Bronchial epithelial cell (primary cell): Measurements from ENCODE around the gene NSUN2. TPM values are rescaled to one million over a fixed set of nuclear protein-coding genes. Genes with fewer than 3 reads are reported as not detected.

ENCODE experiments used
- DNase-seq: peaks from one replicate; pipeline ENCODE4 v3.0.0-alpha.2; 2010; ENCODE audit warnings: low read depth
- FAIRE-seq: peaks from 2 replicates; lab custom pipeline; 2011; peaks lifted over from hg19 to GRCh38; lab: Jason Lieb, UNC
- H3K27me3 ChIP-seq: 2 replicates; pipeline ENCODE4 v1.5.1; 2011; ENCODE audit warnings: low read length; ENCODE audit not compliant: control insufficient read depth, insufficient read depth
- H3K36me3 ChIP-seq: 2 replicates; pipeline ENCODE4 v1.5.1; 2011; ENCODE audit warnings: low read length; ENCODE audit not compliant: control insufficient read depth, insufficient read depth
- H3K4me3 ChIP-seq: 2 replicates; pipeline ENCODE4 v1.5.1; 2011; ENCODE audit warnings: mild to moderate bottlenecking, low read depth, low read length, control low read depth
- total RNA-seq: library from RNA; depleted of rRNA; stranded (reverse); fragments of >200 nt; gene quantifications from 2 replicates; pipeline ENCODE4 v1.2.1, GENCODE V29; 2014
- TF ChIP-seq, protein P1 (sequence below): IDR thresholded peaks from 2 replicates; pipeline ENCODE4 v1.5.1; 2011; ENCODE audit warnings: mild to moderate bottlenecking, moderate library complexity, low read length, control low read depth, inconsistent platforms; ENCODE audit not compliant: insufficient read depth, severe bottlenecking

Gene NSUN2
- total RNA-seq, 1 donor from 2014 or later, result 78.5 TPM

DNA sequence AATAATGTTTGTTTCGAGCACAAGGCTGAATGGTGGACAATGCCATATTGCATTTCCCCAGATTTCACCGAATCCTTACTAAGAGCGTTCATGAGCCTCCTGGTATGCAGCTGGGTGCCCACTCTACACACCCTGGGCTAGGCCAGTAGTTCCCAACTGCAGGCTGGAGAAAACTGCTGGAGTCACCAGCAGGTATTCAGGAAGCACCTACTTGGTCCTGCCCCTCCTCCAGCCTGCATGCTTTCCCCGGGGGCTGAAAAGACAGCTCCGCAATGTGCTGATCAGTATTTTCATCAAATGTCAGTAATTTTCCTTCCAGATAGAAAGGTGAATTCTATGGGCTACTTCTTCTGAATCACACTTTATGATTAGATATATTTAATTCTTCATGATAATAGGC is 34.8 kb upstream of the NSUN2 start:
- H3K36me3 ChIP-seq, result peaks cover 16% of the 10 kb centered on the region
- TF ChIP-seq, protein P1, sequence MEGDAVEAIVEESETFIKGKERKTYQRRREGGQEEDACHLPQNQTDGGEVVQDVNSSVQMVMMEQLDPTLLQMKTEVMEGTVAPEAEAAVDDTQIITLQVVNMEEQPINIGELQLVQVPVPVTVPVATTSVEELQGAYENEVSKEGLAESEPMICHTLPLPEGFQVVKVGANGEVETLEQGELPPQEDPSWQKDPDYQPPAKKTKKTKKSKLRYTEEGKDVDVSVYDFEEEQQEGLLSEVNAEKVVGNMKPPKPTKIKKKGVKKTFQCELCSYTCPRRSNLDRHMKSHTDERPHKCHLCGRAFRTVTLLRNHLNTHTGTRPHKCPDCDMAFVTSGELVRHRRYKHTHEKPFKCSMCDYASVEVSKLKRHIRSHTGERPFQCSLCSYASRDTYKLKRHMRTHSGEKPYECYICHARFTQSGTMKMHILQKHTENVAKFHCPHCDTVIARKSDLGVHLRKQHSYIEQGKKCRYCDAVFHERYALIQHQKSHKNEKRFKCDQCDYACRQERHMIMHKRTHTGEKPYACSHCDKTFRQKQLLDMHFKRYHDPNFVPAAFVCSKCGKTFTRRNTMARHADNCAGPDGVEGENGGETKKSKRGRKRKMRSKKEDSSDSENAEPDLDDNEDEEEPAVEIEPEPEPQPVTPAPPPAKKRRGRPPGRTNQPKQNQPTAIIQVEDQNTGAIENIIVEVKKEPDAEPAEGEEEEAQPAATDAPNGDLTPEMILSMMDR, result no peak
- H3K4me3 ChIP-seq, result no peak overlapping the region
- DNase-seq (no peak), FAIRE-seq (no peak)
- H3K27me3 ChIP-seq, result no peaks in the 10 kb centered on the region

DNA sequence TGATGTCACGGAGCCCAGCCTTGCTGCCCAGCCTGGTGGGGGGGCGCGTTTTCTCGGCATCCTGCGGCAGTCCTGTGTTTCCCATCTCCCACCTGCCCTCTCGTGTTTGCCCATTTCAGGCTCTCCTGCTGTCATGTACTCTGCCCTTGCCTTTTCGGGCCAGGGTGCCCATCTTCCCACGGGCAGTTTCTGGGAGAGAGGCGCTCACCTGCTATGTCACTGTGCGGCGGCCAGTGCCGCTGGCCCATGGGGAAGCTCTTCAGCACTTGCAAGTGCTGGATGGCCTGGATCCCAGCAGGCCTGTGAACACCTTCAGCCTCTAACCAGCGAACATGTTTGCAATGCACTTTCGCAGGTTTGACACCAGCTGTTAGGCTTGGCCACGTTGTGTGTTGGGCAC is 33.9 kb upstream of the NSUN2 start:
- DNase-seq (no peak), FAIRE-seq (no peak)
- TF ChIP-seq, protein P1, result no peak
- no peaks in the 10 kb centered on the region for H3K27me3 ChIP-seq
- H3K36me3 ChIP-seq, result peaks cover 16% of the 10 kb centered on the region
- H3K4me3 ChIP-seq, result no peak overlapping the region

DNA sequence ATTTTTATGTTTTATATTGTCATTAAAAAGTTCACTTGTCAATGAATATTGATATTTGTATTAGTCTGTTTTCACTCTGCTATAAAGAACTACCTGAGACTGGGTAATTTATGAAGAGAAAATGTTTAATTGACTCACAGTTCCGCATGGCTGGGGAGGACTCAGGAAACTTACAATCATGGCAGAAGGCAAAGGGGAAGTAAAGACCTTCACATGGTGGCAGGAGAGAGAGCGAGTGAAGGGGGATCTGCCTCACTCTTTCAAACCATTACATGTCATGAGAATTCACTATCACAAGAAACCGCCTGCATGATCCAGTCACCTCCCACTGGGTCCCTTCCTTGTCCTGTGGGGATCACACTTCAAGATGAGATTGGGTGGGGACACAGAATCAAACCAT is 27.8 kb upstream of the NSUN2 start:
- no peak overlapping the region for H3K4me3 ChIP-seq
- DNase-seq (no peak), FAIRE-seq (no peak)
- TF ChIP-seq, protein P1, result no peak
- peaks cover 11% of the 10 kb centered on the region for H3K36me3 ChIP-seq
- H3K27me3 ChIP-seq, result no peaks in the 10 kb centered on the region

DNA sequence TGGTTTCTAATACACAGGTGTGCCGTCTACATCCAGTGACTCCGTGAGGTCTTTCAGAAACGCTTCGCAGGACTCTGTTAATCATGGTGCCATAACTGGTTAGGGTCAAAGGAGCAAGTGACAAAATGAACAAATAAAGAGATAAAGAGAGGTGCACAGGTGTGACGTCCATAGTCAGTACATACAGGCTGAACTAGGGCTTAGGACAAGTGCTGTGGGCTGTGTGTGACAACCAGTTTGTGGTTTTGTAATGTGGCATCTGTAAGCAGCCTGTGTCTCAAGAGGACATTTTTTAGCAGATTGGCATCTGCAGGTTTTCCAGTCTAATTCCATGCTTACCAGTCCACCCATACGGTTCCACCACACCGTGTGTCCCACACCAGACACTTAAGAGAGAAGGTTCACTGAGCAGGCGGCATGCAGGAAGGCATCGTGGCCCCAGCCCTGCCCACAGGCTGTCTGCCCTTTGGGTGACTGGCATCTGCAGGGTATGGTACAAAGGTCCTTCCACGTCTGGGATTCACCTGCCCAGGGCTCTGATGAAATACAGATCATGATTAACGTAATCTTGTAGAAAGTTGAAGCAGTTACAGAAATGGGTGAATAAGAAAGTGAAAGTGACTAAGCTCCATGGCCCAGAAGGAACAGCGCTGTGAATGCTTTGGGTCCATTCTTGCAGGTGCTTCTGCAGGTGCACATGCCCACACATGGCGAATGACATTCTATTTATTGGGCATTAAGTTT is 27.3 kb upstream of the NSUN2 start:
- no peak for FAIRE-seq

DNA sequence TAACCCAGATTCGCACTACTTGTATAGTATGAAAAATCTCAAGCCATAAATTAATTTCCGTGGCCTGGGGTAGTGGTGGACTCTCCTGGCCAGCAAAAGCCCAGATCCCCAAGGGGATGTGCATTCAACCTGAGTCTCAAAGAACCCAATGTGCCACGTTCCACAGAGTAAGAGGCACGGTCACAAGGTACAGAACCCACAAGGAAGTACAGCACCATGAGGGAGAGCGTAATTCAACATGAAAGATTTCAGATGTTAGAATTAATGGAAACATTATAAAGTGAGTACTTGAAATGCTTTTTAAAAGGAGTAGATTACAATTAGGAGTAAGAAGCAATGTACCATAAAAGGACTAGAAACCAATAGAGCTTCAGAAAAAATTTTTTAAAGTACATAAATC is 23.8 kb upstream of the NSUN2 start:
- H3K36me3 ChIP-seq, result peaks cover 16% of the 10 kb centered on the region

More for the DNA sequence above, 27.3 kb upstream of the NSUN2 start:
- no peak for DNase-seq
- TF ChIP-seq, protein P1, result no peak
- Histone ChIP-seq H3K27me3 (no peaks in the 10 kb centered on the region), H3K36me3 (peaks cover 14% of the 10 kb centered on the region), H3K4me3 (no peak overlapping the region)

More for the DNA sequence above, 23.8 kb upstream of the NSUN2 start:
- Histone ChIP-seq H3K4me3 (no peak overlapping the region), H3K27me3 (no peaks in the 10 kb centered on the region)
- TF ChIP-seq, protein P1, result no peak
- FAIRE-seq, result no peak
- no peak for DNase-seq
